COLO829 (cell line): Measurements from ENCODE around the gene NAE1.
"Not testable (repeated sequence)": the region's sequence is repeated elsewhere in the genome, so short reads cannot be mapped to it uniquely, and the experiment has no call there.

Source experiments
- DNase-seq: peaks from one replicate; pipeline ENCODE4 v3.0.0; 2012; ENCODE audit warnings: low spot score

The NAE1 gene

DNA sequence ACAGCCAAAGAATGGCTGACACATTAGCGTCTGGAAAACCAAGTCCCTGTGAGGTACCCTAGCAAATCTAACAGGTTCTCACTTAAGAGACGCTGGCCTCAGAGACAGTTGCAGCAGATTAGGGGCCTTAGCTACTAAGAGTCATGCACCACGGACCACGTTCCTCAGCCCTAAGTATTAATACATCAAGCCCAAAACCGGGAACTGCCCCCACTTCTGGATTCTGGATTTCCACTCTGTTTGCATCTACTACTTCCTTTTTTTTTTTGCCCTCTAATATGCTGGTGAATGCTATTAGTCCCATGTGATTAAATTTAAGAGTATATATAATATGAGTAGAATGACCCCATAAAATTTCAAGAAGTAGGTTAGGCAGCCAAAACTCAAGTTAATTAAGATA is 28.6 kb downstream of the NAE1 start:
- DNase-seq: no peak

DNA sequence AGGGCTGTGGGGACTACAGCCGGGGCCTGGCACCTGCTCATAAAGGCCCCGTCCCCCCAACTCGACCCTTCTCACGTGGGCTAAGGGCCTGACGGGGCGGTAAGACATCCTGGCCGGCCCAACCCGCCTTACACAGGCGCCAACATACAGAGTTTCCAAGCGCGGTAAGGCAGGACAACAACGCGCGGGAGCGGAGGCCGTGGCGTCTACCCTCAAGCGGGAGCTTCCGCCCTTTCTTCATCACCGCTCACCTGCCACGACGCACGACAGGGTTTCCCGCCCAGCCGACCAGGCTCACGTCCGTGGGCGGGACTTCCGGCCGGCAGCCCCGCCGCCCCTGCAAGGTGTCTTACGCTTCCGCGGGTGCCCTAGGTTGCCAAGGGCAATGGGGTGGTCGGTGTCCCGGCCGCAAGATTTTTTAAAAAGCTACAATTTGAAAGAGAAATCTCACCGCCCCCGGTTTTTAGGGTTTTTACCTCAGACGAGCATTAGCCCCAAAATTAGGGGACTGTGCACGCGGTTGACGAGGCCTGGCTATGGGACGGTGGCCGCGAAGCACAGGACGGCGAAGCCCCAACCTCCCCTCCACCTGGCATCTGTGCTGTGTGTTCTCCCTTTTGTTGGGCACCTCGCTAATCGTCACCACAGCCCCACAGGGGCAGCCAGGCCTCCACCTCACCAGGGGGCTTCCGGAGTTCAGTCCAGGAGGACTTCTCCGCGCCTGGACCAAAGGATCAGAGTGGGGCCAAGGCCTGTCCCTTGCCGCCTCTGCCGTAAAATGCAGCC is 29.3 kb downstream of the NAE1 start, which contains the start of gene TERB1:
TSS of gene TERB1 (minus strand) at position 265 of the 786 bp plus-strand sequence. CDS start 4,786 bp downstream, outside the sequence.
- DNase-seq: no peak

DNA sequence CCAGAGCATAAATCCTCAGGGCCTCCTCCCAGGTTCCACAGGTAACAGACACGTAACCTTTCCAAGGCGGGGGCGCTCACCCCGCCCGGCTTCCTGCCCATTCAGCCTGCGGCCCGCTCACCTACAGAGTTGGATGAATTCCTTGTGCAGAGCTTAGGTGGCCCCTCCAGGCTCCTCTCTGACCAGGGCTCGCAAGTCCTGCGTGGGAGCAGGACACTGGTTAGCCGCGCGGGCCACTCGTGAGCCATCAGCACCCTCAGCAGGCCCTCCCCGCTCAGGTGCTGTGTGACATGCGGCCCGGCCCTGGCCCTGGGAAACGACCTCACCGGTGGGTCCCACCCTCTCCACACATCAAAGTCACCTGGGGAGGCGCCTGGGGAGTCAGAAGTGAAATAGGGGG is 29.9 kb downstream of the NAE1 start:
- no peak for DNase-seq

GRCh38 chr16:66798161-66798560 is 32.6 kb downstream of the NAE1 start:
- no peak for DNase-seq

DNA sequence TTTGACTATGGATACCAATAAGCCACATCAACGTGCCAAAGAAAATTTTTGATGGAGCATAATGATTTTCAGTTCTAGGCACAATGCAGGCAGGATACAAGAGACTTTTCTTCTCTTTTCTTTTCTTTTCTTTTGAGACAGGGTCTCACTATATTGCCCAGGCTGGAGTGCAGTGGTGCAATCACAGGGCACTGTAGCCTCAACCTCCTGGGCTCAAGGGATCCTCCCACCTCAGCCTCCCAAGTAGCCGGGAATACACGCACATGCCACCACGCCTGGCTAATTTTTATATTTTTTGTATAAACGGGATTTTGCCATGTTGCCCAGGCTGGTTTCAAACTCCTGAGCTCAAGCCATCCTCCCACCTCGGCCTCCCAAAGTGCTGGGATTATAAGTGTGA is 36.8 kb downstream of the NAE1 start:
- not testable (repeated sequence) for DNase-seq

DNA sequence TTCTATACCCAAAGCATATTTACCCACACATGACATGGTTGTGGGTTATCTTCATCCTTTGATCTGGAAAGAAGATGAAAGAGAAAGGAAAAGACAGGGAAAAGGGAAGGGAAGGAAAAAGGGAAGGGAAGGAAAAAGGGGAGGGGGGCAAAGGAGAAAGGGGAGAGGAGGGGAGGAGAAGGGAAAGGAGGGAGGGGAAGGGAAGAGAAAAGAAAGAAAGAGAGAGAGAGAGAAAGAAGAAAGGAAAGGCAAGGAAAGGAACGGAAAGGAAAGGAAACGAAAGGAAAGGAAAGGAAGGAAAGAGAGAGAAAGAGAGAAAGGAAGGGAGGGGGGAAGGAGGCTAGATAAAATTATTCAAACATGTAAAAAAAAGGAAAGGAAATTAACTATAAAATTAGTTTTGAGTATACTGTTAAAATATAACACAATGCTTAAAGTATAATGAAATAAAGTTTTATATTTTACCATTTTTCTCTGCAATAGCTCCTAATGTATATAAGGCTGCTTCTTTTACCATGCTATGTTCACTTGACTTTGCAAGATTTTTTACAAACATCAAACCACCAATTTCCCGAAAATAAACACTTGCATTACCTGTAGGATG is 40.5 kb downstream of the NAE1 start:
- no peak for DNase-seq

DNA sequence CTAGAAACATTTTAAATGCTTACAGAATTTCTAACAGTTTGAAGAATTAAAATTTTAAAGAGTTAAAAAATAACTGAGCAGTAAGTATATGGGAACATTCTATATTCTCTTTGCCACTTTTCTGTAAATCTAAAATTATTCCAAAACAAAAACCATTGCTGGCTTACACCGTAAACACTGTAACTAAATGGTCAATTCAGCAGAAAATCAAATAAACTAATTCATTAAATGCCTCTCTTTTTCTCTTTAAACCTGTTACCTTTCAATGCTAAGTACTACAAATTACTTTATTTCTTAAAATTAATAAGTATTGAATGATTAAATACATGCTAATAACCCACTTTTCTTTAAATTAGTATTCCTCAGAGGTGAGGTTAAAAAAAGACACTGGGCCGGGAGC is 43.3 kb downstream of the NAE1 start:
- no peak for DNase-seq

DNA sequence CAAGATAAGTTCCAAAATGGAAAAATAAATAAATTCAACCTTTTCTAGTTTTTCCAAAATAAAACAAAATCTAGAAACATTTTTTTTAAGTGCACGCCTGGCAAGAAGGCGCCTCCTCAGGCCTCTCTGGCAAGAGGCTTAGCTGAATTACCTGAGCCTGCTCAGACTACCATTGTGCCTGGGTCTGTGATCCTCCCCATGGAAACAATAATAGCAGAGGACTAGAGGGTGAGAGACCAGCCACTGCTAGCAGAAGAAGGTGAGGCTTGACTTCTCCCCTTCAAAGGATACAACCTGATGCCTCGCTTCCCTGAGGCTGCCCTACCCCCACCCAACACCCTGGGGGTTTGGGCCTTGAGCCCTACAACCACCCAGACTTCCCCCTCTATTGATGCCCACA is 44.2 kb downstream of the NAE1 start:
- no peak for DNase-seq

DNA sequence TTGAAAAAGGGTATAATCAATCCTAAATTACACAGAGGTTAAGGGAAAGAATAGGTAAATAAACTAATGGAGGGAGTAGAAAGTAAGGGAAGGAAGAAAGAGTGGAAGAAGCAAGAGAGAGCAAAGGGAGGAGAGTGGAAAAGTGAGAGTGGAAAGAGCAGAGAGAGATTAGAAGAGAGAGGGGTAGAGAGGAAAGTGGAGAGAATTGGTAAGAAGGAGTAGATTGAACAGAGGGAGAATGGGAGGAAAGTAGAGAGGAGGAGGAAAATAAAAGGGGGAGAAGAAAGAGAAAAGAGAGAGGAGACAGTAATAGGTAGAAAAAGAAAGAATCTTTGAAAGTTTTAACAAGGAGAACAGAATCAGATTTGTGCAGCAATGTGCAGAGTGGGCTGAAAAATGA is 54.3 kb downstream of the NAE1 start:
- DNase-seq: no peak

GRCh38 chr16:66774981-66775380 is 55.8 kb downstream of the NAE1 start:
- peak; percentile 14 for DNase-seq

DNA sequence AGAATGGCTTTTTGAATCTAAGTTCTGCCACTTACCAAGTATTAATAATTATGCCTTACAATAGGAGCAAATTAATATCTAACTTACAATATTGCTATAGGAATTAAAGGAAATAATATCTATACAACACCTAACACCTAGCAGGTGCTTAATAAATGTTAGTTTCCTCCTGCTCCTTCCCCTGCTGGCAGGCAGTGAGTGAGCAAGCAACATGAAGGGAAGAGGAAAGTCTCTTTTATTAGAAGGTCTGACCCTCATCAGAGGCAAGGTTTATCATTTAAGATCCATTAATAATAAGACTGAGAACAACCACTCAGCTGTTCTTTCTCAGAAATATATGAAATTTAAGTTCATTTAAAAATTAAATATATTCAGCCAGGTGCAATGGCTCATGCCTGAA is 72.7 kb downstream of the NAE1 start:
- DNase-seq: no peak

GRCh38 chr16:66754819-66755218 is 76.0 kb downstream of the NAE1 start:
- DNase-seq: no peak

- no peak for DNase-seq
These were observed 76.6 kb downstream of the NAE1 start for GRCh38 chr16:66754211-66754610.

DNA sequence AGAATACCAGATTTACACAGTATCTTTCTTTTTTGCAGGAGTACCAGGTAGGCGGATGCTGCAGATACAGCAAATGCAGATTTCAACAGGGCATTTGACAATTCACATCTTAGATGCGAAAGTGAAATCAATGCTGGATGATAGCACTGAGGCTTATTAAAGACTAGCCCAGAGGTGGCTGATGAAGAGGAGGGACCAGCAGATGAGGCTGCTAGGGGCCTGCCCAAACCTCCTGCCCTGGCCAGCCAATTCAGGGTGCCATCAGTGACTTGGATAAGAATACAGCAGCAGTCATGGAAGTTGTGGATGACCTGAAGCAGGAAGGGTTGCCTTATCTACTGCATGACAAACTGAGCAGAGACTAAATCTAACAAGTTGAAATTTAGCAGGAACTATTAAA is 77.8 kb downstream of the NAE1 start:
- DNase-seq: no peak
